Loucy (cell line): ENCODE data around the gene LRP3.

Experiments used
- H2AFZ ChIP-seq: fragments of 200-600 bp; sonication (generic); 2 replicates; pipeline ENCODE4 v1.6.0; 2016; ENCODE audit warnings: antibody characterized with exemption, mild to moderate bottlenecking, low read length, moderate library complexity
- H3F3A ChIP-seq: fragments of 200-600 bp; 2 replicates; pipeline ENCODE4 v1.6.0; 2016; ENCODE audit warnings: antibody characterized with exemption, low read depth, mild to moderate bottlenecking
- H3K27me3 ChIP-seq: fragments of 200-600 bp; sonication (generic); 2 replicates; pipeline ENCODE4 v1.6.1; 2014; ENCODE audit warnings: low read length, mild to moderate bottlenecking; ENCODE audit not compliant: insufficient read depth, poor library complexity, severe bottlenecking
- H3K36me3 ChIP-seq: fragments of 200-600 bp; sonication (generic); 2 replicates; pipeline ENCODE4 v1.6.1; 2016; ENCODE audit warnings: low read length; ENCODE audit not compliant: insufficient read depth
- H3K4me1 ChIP-seq: fragments of 200-600 bp; sonication (generic); 2 replicates; pipeline ENCODE4 v1.5.1; 2014; ENCODE audit warnings: low read length, mild to moderate bottlenecking; ENCODE audit not compliant: insufficient read depth, poor library complexity, severe bottlenecking
- H3K4me2 ChIP-seq: fragments of 200-600 bp; sonication (generic); 2 replicates; pipeline ENCODE4 v1.6.0; 2014; ENCODE audit warnings: antibody characterized with exemption, low read length, low read depth, mild to moderate bottlenecking; ENCODE audit not compliant: poor library complexity, severe bottlenecking
- H3K4me3 ChIP-seq: fragments of 200-600 bp; sonication (generic); 2 replicates; pipeline ENCODE4 v1.5.1; 2014; ENCODE audit warnings: low read length, mild to moderate bottlenecking, mixed read lengths; ENCODE audit not compliant: poor library complexity, severe bottlenecking
- H3K79me2 ChIP-seq: fragments of 200-600 bp; sonication (generic); 2 replicates; pipeline ENCODE4 v1.6.1; 2014; ENCODE audit warnings: low read length; ENCODE audit not compliant: insufficient read depth
- H3K9ac ChIP-seq: fragments of 200-600 bp; sonication (generic); 2 replicates; pipeline ENCODE4 v1.6.0; 2014; ENCODE audit warnings: mild to moderate bottlenecking, low read depth, low read length, moderate library complexity; ENCODE audit not compliant: poor library complexity, severe bottlenecking
- H3K9me2 ChIP-seq: fragments of 200-600 bp; sonication (generic); replicated peaks from 2 replicates; pipeline ENCODE4 v1.6.1; 2016; ENCODE audit warnings: low read depth, low read length, mixed read lengths
- H3K9me3 ChIP-seq: fragments of 200-600 bp; sonication (generic); 2 replicates; pipeline ENCODE4 v1.6.1; 2014; ENCODE audit warnings: mild to moderate bottlenecking, antibody characterized with exemption, low read length, low read depth; ENCODE audit not compliant: insufficient read depth
- H4K20me1 ChIP-seq: fragments of 200-600 bp; sonication (generic); 2 replicates; pipeline ENCODE4 v1.6.0; 2014; ENCODE audit warnings: antibody characterized with exemption, low read length, mild to moderate bottlenecking; ENCODE audit not compliant: insufficient read depth, poor library complexity, severe bottlenecking
- EZH2phosphoT487 ChIP-seq: fragments of 200-600 bp; IDR thresholded peaks from 2 replicates; pipeline ENCODE4 v1.6.1; 2018; ENCODE audit warnings: antibody characterized with exemption, mild to moderate bottlenecking, moderate library complexity, borderline replicate concordance
- TF ChIP-seq, protein P1 (sequence below): fragments of 200-600 bp; sonication (generic); conservative IDR thresholded peaks from 2 replicates; pipeline ENCODE4 v1.5.1; 2014; ENCODE audit warnings: mild to moderate bottlenecking, antibody characterized with exemption, low read length

Gene LRP3

GRCh38 chr19:33252971-33253370 is 58.8 kb downstream of the LRP3 start:
- Histone ChIP-seq H3K4me2 (no peak overlapping the region), H3K36me3 (no peaks in the 10 kb centered on the region), H3K4me3 (no peak overlapping the region), H3K9me3 (no peaks in the 10 kb centered on the region), H3K79me2 (no peaks in the 10 kb centered on the region), H3K9ac (no peak overlapping the region), H3K9me2 (no peaks in the 10 kb centered on the region), H2AFZ (no peak overlapping the region), H4K20me1 (no peaks in the 10 kb centered on the region), H3F3A (no peaks in the 10 kb centered on the region), H3K27me3 (no peaks in the 10 kb centered on the region), H3K4me1 (no peaks in the 10 kb centered on the region)
- no peak for TF ChIP-seq EZH2phosphoT487
- TF ChIP-seq, protein P1, sequence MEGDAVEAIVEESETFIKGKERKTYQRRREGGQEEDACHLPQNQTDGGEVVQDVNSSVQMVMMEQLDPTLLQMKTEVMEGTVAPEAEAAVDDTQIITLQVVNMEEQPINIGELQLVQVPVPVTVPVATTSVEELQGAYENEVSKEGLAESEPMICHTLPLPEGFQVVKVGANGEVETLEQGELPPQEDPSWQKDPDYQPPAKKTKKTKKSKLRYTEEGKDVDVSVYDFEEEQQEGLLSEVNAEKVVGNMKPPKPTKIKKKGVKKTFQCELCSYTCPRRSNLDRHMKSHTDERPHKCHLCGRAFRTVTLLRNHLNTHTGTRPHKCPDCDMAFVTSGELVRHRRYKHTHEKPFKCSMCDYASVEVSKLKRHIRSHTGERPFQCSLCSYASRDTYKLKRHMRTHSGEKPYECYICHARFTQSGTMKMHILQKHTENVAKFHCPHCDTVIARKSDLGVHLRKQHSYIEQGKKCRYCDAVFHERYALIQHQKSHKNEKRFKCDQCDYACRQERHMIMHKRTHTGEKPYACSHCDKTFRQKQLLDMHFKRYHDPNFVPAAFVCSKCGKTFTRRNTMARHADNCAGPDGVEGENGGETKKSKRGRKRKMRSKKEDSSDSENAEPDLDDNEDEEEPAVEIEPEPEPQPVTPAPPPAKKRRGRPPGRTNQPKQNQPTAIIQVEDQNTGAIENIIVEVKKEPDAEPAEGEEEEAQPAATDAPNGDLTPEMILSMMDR: no peak

- no peak overlapping the region for H2AFZ ChIP-seq
- H3K79me2 ChIP-seq: no peaks in the 10 kb centered on the region
- no peak overlapping the region for H3K9ac ChIP-seq
- H3F3A ChIP-seq: no peaks in the 10 kb centered on the region
- H4K20me1 ChIP-seq: no peaks in the 10 kb centered on the region
- TF ChIP-seq EZH2phosphoT487: no peak
- TF ChIP-seq, protein P1: no peak
- no peaks in the 10 kb centered on the region for H3K9me3 ChIP-seq
- no peak overlapping the region for H3K4me2 ChIP-seq
- H3K27me3 ChIP-seq: no peaks in the 10 kb centered on the region
- H3K9me2 ChIP-seq: no peaks in the 10 kb centered on the region
- peaks cover 7% of the 10 kb centered on the region for H3K4me1 ChIP-seq
- H3K4me3 ChIP-seq: no peak overlapping the region
- H3K36me3 ChIP-seq: no peaks in the 10 kb centered on the region
Observed at GRCh38 chr19:33254245-33254824, 60.2 kb downstream of the LRP3 start.

- H3K4me2 ChIP-seq: no peak overlapping the region
- H3K27me3 ChIP-seq: no peaks in the 10 kb centered on the region
- TF ChIP-seq, protein P1: no peak
- no peak for TF ChIP-seq EZH2phosphoT487
Observed at GRCh38 chr19:33255781-33256180, 61.7 kb downstream of the LRP3 start.

More at GRCh38 chr19:33255781-33256180, 61.7 kb downstream of the LRP3 start:
- Histone ChIP-seq H3F3A (peaks cover 3% of the 10 kb centered on the region), H3K36me3 (no peaks in the 10 kb centered on the region), H3K4me3 (no peak overlapping the region), H3K79me2 (no peaks in the 10 kb centered on the region), H3K9ac (no peak overlapping the region), H3K9me3 (no peaks in the 10 kb centered on the region), H3K9me2 (no peaks in the 10 kb centered on the region), H2AFZ (no peak overlapping the region), H4K20me1 (no peaks in the 10 kb centered on the region), H3K4me1 (peaks cover 21% of the 10 kb centered on the region)
